CD4-positive, alpha-beta T cell treated with Interleukin-6 at 100 ng/mL for 8 hours (primary cell): ENCODE measurements around the gene FNTB.

ENCODE experiments used
- DNase-seq: peaks from one replicate; pipeline ENCODE4 v3.0.0-alpha.2; 2020; ENCODE audit warnings: mixed read lengths, low spot score

FNTB gene, protein sequence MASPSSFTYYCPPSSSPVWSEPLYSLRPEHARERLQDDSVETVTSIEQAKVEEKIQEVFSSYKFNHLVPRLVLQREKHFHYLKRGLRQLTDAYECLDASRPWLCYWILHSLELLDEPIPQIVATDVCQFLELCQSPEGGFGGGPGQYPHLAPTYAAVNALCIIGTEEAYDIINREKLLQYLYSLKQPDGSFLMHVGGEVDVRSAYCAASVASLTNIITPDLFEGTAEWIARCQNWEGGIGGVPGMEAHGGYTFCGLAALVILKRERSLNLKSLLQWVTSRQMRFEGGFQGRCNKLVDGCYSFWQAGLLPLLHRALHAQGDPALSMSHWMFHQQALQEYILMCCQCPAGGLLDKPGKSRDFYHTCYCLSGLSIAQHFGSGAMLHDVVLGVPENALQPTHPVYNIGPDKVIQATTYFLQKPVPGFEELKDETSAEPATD

DNA sequence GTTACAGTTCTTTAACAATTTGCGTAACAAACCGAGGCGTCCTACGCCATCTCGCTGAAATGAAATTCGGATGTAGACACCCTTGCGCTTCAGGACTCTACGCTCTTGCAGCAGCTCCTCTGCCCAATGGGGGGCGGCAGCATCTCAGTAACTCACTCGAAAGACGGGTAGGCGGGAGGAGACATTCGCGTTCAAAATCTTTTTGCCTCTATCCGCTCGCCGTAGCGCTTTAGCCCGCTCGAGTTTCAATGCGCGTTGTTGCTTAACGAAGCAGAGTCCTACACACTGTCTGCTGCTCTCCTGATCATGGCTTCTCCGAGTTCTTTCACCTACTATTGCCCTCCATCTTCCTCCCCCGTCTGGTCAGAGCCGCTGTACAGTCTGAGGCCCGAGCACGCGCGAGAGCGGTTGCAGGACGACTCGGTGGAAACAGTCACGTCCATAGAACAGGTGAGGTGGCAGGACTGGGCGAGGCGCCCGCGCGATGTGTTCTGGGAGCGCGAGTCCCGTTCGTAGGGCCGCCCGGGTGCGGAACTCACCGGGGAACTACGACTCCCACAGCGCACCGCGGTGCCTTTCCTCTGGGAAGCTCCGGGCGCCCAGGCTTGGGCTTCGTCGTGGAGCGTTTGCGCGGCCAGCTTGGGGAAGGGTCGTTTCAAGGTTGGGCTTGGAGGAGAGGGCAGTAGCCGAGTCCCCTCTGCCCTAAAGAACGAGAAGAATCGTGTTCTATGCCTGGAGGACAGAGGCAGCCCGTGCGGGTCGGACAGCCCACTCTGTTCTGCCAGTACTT lies at the start of gene FNTB:
Gene FNTB (plus strand): TSS at position 248 of the 790 bp plus-strand sequence. CDS start 59 bp downstream, at position 307.
- peak; percentile 92 for DNase-seq

DNA sequence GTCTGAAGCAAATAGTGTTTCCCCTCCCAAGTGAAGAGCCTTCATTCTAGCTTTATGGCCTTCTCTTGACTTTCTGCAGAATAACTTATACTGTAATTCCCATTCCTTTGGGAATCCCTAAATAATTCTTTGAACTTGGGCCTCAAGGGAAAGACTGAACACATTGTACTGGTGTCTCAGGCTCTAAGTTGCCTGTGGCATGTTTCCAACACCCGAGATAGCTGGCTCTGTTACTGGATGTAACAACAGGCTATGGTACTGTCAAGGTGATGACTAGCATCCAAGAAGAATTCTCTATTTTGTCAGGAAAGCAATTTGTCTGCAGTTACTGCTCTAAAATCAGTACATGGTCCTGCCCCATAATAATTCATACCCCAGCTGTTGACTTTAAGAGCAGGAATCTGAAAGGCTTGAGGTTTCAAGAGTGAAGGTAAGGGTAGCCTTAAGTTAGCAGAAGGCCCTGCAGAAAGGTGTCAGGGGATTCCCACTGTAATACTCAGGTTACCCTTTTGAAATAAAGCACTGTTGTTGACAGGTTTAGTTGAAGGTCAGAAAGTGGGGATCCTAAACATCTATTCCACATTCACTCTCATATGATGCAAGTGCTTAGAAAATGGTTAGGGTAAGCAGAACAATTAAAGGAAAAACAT lies 49.4 kb upstream of the FNTB start:
- no peak for DNase-seq

DNA sequence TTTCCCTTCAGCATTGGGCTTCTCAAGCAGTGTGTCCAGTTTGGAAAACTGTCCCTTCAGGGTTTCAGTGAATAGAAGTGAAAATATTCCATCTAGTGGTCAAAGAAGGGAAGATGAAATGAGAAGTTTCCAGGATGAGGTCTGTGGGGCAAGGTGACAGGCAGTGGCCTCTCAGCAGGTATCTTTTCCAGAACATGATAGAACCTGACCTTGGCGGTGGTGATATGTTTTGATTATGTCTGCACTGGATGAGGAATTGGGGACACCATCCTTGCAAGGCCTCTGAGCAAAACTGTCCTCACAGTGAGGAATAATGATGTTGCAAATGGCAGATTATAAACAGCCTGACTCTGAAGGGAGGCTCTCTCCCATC lies 48.9 kb upstream of the FNTB start:
- DNase-seq: no peak

DNA sequence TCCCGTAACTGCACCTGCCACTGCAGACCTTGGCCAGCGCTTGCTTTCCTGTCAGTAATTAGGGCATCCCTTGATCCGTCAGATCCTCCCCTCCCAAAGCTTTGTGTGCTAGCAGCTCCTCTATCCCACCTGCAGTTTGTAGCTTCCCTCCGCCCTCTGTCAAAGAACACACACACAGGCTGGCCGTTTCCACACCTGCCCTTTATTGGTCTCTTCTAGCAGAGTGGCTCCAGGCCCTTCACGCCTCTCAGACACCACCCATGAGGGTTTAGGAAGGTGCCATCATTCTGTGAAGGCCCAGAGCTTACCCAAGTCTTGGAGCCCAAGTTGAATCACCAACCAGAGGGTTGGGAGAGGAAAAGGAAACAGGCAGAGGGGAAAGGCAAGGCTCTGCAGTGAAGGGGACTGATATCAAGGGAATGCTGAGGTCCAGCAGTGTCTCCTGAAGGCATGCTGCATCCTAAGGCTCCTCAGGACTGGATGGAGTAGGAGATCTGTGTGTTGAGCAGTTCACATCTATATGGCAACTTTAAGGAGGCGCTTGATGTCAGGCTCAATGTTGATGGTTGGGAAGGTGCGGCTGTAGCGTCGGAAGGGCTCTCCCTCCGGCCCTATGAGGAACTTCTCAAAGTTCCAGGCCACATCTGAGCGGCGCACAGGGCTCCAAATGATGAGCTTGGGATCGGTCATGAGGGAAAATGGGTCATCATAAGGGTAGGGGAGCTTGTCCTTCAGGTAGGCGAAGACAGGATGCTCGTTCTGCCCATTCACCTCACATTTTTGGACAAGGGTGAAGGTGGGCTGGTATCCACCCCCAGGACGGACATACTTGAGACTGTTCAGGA lies 47.5 kb upstream of the FNTB start:
- no peak for DNase-seq

DNA sequence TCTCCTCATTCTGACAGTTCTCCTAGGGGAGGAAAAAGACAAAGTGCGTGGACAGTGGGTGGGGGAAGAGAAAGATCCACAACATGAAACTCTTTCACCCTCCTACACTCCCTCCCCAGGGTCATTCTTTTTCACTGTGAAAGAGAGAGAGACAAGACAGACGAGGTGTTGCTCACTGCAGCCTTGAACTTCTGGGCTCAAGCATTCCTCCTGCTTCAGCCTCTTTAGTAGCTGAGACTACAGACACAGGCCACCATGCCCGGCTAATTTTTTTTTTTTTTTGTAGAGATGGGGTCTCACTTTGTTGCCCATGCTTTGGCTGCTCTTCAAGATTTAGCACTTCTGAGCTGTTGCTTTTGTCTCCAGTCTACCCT lies 46.9 kb upstream of the FNTB start:
- no peak for DNase-seq

DNA sequence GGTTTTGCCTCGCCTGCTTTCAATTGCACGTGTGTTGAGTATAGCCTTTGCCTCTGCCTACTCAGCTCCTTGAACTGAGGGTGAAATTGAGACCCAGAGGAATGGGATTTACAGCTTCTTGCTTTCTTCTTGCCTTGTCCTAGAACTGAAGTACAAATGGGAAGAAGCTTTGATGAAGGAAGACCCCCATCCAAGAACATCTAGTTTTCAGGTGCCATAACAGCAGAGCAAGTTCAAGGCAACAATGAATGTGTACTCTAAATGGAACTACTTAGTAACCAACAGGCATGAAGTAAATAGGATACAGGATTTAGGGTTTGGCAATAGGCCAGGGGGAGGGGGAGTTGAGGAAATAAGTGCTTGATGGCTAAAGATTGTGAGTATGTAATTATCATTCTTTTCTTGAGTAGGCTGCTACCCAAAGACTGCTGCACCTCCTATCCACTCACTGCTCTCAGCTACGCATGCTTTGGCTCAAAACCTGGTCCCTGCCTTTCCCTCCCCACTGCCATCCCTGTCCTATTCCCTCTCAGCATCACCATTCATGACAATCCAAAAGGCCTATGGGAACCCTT lies 46.3 kb upstream of the FNTB start:
- no peak for DNase-seq

- no peak for DNase-seq
These were observed 44.1 kb upstream of the FNTB start, which contains the start of gene GPX2 for GRCh38 chr14:64942531-64943111. Gene GPX2 (minus strand): TSS chr14:64942745. CDS start chr14:64942726, 19 bp downstream.

GRCh38 chr14:64943556-64943955 lies 43.1 kb upstream of the FNTB start:
- DNase-seq: no peak

DNA sequence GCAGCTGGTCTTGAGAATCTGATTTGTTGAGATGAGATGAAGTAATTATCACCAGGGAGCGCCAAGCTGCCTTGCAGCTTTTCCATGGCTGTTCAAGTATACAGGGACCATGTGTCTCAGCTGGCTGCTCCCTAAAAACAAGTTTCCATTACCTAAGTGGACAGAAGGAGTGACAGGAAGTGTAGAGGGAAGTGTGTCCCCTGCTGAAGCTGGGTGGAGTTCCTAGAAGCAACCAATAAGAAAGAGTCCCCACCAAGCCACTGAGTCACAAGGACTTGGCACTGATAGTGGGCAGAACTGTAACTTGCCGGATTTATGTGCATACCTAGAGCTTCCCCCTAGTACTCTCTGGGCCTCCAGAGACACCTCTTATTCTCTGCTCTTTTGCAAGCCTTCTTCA lies 42.7 kb upstream of the FNTB start:
- no peak for DNase-seq

DNA sequence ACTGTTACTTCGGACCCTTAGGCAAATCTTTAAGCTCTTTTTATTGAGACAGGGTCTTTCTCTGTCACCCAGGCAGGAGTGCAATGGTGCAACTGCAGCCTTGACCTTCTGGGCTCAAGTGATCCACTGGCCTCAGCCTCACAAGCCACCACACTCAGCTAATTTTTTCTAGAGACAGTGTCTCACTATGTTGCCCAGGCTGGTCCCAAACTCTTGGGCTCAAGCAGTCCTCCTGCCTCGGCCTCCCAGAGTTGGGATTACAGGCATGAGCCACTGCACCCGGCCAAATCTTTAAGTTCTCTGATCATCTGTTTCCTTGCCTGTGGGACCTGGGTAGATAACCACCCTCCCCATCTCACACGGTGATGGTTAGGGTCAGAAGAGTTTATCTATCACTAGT lies 41.8 kb upstream of the FNTB start:
- DNase-seq: no peak

DNA sequence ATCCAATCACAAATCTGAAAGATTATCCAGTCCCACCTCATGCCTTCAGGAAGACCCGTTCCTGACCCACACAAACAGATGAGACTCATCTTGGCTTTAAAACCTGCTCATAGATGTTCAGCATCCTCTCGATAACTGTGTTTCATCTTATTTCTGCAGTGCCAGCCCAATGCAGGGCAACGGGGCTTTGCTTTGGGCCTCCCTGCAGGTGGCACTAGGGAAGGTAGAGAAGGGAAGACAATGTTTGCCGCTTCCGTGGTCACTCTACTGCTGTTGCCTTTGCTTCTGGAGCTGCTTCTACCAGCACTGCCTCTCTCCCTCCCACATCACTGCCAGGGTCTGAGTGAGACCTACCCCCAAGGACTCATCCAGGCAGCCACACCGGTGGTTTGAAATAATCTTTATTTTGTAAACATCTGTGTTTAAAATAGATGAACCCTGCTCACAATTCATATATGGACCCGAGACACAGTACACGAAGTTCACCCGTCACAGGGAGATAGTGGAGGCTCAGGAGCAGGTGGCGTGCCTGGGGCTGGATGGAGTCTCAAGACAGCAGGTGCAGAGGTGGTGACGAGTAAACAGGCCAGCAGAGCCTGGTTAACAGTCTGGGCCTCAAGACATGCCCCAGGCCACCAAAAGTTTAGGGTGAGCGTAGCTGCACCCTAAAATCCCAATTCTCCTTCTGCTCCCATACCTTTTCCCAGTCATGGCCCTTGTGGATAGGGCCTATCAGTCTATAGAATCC lies 41.1 kb upstream of the FNTB start:
- DNase-seq: no peak

- DNase-seq: no peak
These were observed 40.2 kb upstream of the FNTB start for GRCh38 chr14:64946310-64947045.

DNA sequence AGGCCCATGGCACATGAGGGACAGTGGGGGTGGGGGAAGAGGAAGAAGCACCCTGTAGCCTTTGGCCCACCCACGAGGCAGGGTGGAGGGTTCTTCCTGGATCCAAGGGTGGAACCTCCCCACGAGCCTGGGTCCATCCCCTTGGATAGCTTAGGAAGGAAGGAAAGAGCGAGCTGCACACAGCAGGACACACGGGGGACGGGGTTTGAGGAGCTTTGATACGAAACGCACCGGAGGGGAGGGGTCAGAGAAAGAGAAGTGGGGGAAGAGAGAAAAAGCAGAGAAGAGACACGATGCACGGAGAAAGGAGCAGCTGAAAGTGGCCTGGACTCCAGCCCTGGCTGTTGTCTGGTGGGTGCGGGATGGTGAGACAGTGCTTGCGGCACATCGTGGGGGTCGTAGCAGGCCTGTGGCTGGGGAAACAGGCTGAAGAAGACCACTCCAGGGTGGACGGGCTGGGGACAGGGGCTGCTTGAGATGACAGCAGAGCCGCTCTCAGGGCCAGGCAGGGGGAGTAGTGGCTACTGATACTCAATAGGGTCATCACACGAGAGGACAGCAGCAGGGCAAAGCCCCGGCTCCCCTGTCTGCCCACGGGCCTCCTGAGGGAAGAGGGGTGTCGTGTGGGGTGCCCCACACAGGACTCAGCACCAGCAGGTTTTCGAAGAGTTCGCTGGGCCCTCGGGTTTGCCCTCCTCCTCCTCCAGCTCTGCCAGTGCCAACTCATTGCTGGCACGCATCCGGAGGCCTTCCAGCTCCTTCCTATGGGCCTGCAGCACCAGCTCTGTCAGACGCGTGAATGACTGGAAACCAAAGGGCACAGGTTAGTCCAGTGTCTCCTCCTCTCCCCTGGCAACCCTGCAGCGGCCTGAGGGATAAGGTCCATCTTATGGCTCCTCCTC lies 38.7 kb upstream of the FNTB start:
- DNase-seq: no peak

GRCh38 chr14:64948612-64949210 lies 38.0 kb upstream of the FNTB start:
- DNase-seq: no peak

DNA sequence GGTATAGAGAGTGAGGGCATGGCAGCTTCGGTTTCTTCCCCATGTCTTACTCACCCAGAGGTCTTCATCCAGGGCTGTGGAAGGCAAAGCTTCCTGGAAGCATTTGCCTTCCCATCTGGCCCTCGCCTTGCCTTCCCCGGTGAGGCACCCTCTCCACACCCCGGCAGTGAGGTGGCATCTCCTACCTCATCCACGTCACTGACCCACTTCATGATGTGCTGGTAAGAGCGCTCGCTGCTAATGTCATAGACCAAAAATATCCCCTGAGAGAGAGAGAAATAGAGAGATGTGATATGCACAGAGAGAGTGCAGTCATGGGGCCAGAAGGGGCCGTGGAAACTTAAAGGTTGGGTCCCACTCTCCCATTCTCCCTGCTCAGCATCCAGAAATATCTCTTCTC lies 35.8 kb upstream of the FNTB start:
- no peak for DNase-seq

DNA sequence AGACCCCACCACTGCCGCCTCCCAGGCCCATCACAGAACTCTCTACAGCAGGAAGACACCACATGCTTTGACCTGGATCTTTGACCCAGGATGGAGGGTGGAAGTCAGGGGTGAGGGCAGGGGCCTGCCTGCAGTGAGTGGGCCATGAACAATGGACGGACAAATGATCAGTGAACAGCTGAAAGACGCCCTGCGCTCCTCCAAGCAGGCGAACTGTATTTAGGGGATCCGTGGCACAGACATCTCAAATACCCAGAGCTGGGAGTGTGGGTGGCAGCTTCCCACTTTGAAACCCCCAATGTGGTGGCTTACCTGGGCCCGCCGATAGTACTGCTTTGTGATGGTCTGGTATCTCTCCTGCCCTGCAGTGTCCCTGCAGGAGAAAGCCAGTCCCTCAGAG lies 35.4 kb upstream of the FNTB start:
- no peak for DNase-seq

DNA sequence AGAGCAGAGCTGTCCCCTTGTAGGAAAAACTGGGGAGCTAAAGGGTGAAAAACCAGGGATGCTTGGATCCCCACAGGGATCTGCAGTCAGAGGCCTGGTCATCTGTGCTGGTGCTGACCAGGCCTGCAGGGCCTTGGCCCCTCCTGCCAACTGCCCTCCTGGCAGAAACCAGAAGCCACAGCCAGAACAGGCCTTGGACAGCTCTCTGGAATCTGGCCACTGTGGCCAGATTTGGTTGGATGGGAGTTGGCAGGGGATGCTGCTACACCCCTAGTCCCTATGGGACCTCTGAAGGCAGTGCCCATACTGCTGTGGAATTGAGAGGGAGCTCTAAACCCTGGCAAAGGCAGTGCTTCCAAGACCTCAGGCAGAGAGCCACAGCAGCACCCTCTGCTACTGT lies 35.0 kb upstream of the FNTB start:
- DNase-seq: no peak
